GM21423 (cell line): ENCODE measurements around the gene SSBP3.

Source experiments
- ATAC-seq: cut with Tn5 transposase; IDR thresholded peaks from one replicate; pipeline ENCODE4 v1.9.1; 2021; ENCODE audit warnings: mild to moderate bottlenecking, moderate library complexity; ENCODE audit not compliant: unreplicated experiment

SSBP3 gene

GRCh38 chr1:54335011-54335754, 71.0 kb downstream of the SSBP3 start:
- ATAC-seq: no peak

DNA sequence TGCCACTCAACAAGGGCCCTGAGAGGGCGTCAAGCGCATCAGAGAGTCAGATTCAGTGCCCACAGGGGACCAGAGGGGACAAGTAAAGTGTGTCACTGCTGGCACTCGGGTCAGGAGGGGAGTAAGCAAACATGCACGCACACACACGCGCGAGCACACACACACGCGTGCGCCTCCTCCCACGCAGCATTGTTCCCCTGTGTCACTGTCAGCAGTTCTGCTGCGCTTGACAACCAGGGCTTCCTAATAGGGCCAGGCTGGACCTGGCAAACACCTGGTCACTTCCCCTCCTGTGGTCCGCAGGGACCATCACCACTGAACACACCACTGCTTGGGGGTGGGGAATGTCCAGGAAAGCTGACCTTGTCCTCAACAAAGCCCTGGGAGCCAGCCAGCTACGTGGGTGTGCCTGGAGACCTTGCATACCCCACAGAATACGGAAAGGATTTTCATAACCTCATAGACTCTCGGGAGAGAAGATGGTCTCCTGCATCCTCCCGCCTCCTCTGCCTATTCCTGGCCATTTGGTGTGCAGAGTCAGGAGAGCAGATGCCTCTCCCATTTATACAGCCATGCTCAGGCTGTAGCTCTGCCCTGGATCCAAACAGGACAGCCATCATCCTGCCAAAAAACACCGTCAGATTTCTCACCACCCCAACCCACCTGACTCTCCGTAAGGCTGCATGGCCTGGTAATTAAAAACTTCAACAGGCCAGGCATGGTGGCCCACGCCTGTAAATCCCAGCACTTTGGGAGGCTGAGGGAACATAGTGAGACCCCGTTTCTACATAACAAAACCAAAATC, 73.2 kb downstream of the SSBP3 start:
- no peak for ATAC-seq

- ATAC-seq: no peak
These were observed 74.2 kb downstream of the SSBP3 start for GRCh38 chr1:54331843-54332463.

GRCh38 chr1:54331091-54331772, 75.0 kb downstream of the SSBP3 start:
- ATAC-seq: no peak

GRCh38 chr1:54329312-54330003, 76.7 kb downstream of the SSBP3 start:
- no peak for ATAC-seq

DNA sequence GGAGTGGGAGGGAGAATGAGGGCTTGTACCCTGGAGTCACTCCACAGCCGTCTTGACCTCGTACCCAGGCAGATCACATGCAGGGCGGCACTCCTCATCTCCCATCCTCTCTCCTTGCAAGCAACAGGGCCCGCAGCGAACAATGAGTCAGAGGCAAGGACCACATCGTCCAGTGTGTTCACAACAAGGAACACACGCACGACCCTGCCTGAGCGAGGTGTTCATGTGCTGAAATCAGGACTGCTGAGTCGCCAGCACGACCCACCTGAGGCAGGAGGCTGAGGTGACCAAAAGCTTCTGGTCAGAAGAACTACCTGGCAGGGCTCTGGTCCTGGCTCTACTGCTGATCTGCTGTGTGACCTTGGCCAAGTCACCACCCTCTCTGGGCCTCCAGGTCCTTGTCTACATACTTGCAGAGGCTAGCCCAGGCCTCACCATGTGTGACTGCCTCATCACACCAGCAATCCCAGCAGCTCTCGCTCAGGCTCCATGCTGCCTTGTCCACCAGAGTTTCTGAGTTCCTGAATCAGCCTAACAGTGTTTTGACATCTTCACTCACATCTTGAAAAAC, 78.0 kb downstream of the SSBP3 start:
- no peak for ATAC-seq

- ATAC-seq: no peak
These were observed 78.7 kb downstream of the SSBP3 start for GRCh38 chr1:54327386-54328065.

GRCh38 chr1:54326543-54327385, 79.4 kb downstream of the SSBP3 start:
- ATAC-seq: no peak

GRCh38 chr1:54325703-54326461, 80.3 kb downstream of the SSBP3 start:
- no peak for ATAC-seq

DNA sequence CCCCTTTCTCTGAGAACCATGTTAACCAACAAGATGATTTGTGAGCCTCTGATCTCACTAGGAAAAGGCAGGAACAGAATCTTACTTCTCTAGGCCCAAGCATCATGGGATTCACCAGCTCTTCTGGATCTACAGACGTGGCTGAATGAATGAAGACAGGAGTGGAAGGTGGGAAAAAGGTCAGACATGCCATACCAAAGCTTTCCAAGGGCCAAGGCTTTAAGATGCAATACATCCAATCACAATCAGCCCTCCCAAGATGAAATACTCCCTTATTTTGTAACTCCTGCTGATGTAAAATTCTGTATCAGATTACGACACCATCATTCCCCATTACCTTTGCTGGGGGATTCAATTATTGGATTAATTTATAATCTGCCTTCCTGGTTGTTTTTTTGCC, 80.9 kb downstream of the SSBP3 start:
- no peak for ATAC-seq

DNA sequence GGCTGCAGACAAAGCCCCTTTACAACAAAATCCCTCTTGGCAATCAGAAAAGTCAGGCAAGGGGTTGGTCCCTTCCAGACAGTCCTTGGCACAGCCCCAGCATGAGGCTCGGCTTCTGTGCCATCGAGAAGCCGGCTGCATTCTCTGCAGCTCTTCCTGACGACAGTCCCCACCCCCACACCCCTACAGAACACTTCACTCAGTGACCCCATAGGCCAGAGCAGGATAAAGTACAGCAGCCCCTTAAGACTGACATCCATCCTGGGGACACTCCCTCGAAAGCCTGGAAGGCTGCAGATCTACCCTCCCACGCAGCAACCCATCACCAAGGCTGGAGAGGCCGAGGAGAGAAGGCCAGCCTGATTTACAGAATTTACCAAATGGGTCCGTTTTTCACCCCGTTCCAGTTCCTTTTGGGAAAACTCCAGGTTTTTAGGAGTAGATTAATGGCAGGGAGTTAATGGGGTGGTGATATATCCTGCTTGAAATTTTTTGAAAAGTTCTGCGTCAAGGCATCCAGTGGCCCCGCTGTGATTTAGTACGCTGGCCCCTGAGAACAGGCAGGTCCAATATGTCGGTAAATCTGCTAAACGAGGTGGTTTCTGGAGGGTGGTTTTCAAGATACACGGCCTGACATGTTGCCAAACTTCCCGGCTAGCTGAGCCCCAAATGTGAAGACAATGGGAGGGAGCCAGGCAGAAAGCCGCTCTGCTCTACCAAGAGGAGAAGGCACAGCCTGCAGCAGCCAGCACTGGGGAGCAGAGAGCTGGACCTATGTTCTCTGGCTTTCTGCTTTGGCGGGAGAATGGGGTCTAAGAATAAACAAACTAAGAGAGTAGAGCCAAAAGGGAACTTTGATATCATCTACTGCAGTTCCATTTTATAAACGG, 81.7 kb downstream of the SSBP3 start:
- no peak for ATAC-seq

- no peak for ATAC-seq
These were observed 82.3 kb downstream of the SSBP3 start for GRCh38 chr1:54323921-54324250.

GRCh38 chr1:54323324-54323739, 82.9 kb downstream of the SSBP3 start:
- ATAC-seq: no peak

DNA sequence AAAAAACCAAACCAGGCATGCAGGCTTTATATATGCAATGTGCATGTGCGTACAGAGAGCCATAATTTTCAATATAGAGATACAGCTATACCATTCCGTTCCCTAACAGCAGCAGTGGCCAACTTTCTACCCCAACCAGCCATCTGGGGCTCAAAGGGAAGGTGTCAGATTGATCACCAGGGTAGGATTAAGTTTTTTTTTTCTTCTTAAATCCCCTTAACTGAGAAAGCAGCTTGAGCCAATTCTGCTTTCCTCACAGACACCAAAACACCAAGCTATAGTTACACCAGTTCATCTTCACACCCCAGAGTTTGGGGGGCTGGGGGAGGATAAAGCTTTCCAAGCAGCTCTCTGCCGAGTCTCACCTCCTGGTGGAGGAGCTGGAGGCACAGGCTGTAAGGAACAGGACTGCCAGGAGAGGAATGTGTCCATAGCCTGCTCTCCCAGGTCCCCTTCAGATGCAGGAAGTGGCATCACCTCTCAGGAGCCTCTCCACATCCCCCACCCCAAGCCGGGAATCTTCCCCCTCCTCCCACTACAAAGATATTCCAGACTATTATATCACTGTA, 87.9 kb downstream of the SSBP3 start:
- no peak for ATAC-seq

GRCh38 chr1:54317084-54317483, 89.1 kb downstream of the SSBP3 start:
- no peak for ATAC-seq

GRCh38 chr1:54315099-54315498, 91.1 kb downstream of the SSBP3 start:
- no peak for ATAC-seq

DNA sequence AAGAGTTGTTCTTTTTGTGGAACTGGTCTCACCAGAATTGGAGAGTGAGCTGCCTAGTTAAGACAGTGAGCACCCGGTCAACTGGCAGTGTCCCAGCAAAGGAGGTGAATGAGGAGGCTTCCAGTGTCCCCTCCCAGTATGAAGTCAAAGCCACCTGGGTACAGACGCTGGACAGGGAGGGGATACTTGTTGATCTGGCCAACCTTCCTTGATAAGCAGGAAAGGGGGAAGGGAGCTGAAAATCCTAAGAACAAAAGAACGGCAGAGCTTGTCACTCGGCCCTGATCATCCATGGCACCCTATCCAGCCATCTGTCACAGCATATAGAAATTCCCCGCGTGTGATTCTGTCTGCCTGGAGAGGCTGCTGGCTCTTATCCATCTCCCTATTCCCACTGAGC, 91.5 kb downstream of the SSBP3 start:
- ATAC-seq: no peak
